IPS DF 19.7 (cell line): ENCODE data around the gene EFCC1.
"Not testable (repeated sequence)": the region's sequence is repeated elsewhere in the genome, so short reads cannot be mapped to it uniquely, and the experiment has no call there.

ENCODE experiments used
- DNase-seq: peaks from one replicate; pipeline ENCODE4 v3.0.0-alpha.2; 2013; ENCODE audit warnings: low read depth, low spot score

Gene EFCC1

GRCh38 chr3:129077222-129077621, 76.1 kb downstream of the EFCC1 start:
- no peak for DNase-seq

- DNase-seq = no peak
These were observed 77.4 kb downstream of the EFCC1 start for GRCh38 chr3:129078510-129078909.

- DNase-seq = no peak
These were observed 80.4 kb downstream of the EFCC1 start for GRCh38 chr3:129081503-129081902.

GRCh38 chr3:129082026-129082425, 80.9 kb downstream of the EFCC1 start:
- DNase-seq = no peak

GRCh38 chr3:129084501-129084900, 83.4 kb downstream of the EFCC1 start:
- no peak for DNase-seq

GRCh38 chr3:129085165-129085715, 84.1 kb downstream of the EFCC1 start:
- no peak for DNase-seq

GRCh38 chr3:129085818-129086217, 84.7 kb downstream of the EFCC1 start:
- no peak for DNase-seq

GRCh38 chr3:129087138-129087702, 86.1 kb downstream of the EFCC1 start:
- no peak for DNase-seq

- DNase-seq = not testable (repeated sequence)
These were observed 86.8 kb downstream of the EFCC1 start for GRCh38 chr3:129087904-129088303.

GRCh38 chr3:129088312-129088711, 87.2 kb downstream of the EFCC1 start:
- DNase-seq = not testable (repeated sequence)
